Cardiac fibroblast (primary cell): ENCODE results near the gene HS3ST5.

Experiments used
- DNase-seq, 2 donors: peaks; one replicate each; pipeline versions ENCODE4 v3.0.0 to v3.0.0-alpha.2; 2010; ENCODE audit warnings: low read depth in 2 of 2
- H3K4me3 ChIP-seq, 2 donors: replicated peaks in 1 of 2; 1 replicate in 1 of 2; 2 replicates in 1 of 2; pipeline ENCODE4 v1.5.1; 2011; ENCODE audit warnings: low read depth in 2 of 2, low read length in 2 of 2, mild to moderate bottlenecking in 2 of 2, moderate library complexity in 1 of 2
- TF ChIP-seq, protein P1 (sequence below): IDR thresholded peaks from one replicate; pipeline ENCODE4 v1.5.1; 2011; ENCODE audit warnings: low read depth, mild to moderate bottlenecking, low read length, inconsistent platforms

Gene HS3ST5

DNA sequence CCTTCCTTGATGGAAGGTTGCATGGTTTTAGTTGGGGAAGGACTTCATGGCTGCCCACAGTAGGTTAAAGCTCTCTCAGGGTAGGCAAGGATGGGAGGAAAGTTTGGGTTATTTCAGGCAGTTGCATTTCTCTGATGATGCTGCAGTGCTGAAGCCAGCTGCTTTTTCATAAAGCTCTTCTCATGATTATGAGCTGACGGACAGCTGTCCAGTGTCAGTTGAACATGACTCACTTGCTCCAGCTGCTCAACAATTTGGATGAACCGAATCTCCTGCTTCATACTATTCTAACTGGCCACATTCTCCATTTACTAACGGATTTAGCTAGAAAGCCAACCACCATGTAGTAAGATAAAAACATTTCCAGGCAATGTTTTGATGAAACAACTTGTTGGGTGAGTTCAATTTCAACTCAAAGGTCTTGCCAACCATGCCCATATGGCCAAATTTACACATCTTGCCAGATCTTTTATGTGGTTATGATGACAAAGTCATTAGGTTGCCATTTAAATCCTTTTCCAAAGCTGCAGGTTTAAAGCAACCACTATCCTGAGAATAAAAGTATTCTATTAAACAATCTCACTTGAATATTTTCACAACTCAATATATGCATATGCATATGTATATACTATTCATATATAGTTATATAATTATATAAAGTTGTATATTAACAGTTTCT, 125.9 kb downstream of the HS3ST5 start:
- TF ChIP-seq, protein P1, sequence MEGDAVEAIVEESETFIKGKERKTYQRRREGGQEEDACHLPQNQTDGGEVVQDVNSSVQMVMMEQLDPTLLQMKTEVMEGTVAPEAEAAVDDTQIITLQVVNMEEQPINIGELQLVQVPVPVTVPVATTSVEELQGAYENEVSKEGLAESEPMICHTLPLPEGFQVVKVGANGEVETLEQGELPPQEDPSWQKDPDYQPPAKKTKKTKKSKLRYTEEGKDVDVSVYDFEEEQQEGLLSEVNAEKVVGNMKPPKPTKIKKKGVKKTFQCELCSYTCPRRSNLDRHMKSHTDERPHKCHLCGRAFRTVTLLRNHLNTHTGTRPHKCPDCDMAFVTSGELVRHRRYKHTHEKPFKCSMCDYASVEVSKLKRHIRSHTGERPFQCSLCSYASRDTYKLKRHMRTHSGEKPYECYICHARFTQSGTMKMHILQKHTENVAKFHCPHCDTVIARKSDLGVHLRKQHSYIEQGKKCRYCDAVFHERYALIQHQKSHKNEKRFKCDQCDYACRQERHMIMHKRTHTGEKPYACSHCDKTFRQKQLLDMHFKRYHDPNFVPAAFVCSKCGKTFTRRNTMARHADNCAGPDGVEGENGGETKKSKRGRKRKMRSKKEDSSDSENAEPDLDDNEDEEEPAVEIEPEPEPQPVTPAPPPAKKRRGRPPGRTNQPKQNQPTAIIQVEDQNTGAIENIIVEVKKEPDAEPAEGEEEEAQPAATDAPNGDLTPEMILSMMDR = no peak
- no peak for DNase-seq
- no peak overlapping the region for H3K4me3 ChIP-seq

DNA sequence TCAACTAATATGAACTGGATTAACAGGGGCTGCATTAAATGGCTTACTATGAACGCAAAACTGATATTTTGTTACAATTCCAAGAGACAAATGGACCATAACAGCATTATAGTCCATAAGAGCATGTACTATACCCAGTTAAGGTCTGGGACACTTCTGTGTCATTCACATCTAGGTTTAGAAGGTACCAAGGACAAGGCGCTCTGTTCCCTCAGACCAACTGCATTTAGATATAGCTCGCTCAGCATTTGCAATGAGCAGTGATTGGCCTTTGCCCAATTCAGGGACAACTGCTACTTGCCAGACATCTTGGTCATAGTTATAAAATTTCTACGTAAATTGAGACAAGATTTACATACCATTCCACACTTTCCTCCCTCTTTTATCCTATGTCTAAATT, 132.4 kb downstream of the HS3ST5 start:
- no peak for DNase-seq
- TF ChIP-seq, protein P1 = no peak

DNA sequence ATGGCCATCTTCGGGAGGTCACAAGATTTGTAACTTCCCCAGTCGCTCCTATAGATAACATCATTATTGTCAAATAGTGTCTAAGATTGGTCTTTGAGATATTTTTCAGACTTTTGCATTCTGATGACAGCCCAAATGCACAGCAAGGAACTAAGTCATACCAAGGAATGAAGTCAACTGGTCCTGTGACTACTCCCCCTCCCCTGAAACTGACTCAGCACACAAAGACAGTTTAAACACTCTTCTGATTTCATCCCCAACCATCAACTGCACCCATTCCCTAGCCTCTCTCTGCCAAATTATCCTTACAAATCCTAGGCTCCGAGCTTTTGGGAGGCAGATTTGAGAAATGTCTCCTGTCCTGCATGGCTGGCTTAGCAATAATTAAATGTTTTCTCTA, 139.4 kb downstream of the HS3ST5 start:
- DNase-seq = no peak
- TF ChIP-seq, protein P1 = no peak
- no peak overlapping the region for H3K4me3 ChIP-seq

More for the DNA sequence above, 132.4 kb downstream of the HS3ST5 start:
- no peak overlapping the region for H3K4me3 ChIP-seq

DNA sequence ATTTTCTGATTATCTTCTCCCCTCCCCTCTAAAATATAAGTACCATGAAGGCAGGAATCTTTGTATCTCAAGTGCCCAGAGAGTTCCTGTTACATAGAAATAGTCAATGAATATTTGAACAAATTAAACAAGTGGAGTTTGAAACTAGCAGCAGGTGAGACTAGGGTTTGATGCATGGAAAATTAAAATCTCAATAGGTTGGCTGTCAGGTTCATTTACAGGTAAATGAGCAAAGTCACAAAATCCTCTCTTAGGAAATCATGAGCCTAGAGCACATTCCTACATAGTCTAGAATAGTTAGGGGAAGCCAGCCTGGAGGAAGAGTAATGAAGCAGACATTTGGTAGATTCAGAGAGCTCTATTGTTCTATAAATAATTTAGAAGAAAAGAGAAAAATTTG, 140.4 kb downstream of the HS3ST5 start:
- DNase-seq = no peak
- TF ChIP-seq, protein P1 = no peak
- no peak overlapping the region for H3K4me3 ChIP-seq

DNA sequence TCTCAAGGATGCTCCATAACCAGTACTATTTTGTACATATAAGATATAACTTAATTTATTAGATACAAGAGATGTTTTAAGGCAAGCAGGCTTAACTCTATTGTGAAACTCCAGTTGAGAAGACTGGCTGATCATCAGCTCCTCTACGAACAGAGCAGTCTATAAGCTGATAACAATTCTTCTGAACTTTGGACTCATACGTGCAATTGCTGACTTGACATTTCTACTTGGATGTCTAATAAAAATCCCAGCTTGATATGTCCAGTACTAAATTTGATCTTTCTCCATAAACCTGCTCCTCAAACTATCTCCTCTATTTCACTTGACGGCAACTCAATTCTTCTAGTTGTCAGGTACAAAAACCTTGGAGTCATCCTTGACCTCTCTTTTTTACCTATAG, 141.9 kb downstream of the HS3ST5 start:
- DNase-seq = no peak
- TF ChIP-seq, protein P1 = no peak
- no peak overlapping the region for H3K4me3 ChIP-seq

DNA sequence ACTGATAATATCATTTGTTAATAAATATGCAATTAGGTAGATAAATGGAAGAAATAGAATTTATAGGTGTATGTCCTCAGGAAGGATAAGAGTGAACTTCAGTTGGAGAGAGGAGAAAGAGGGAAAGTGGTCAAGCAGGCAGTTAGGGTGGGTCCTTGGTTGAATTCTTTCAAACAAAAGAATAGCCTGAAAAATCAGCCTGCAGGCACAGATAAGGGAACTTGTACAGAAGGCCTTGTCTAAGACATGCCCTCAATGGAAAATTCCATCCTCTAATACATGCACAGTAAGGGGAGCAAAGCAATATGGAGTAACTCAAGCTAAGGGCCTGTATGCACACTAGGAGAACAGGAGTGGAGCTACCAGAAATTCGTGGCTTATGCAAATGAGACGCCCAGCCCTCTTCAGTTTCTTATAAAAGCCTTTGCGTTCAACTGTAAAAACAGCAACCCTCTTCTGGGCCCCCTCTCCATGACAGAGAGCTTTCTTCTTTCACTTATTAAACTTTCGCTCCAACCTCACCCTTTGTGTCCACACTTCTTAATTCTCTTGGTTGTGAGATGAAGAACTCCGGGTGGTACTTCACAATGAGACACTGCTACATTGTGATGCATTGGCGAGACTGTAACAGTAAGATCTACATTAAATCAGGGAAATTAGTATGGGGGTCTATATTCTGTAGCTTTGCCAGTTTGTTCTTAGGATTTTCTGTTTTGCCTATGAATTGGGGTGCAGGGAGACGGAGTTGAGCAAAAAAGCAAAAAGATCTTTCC, 147.0 kb downstream of the HS3ST5 start:
- no peak overlapping the region for H3K4me3 ChIP-seq
- TF ChIP-seq, protein P1 = no peak
- DNase-seq = no peak
